ENCODE data around the gene KCNB1. TPM values are rescaled to one million over a fixed set of nuclear protein-coding genes. Genes with fewer than 3 reads are reported as not detected.

KCNB1 gene
- total RNA-seq: not detected

- no peak within 1 kb of the TSS for H3K4me3 Mint-ChIP-seq
- H3K27me3 Mint-ChIP-seq: peaks cover 75% of the 10 kb centered on the region
- H3K36me3 Mint-ChIP-seq: no peaks in the 10 kb centered on the region
- peaks cover 4% of the 10 kb centered on the region for H3K4me1 Mint-ChIP-seq
- H3K9me3 Mint-ChIP-seq: no peaks in the 10 kb centered on the region
- H3K27ac Mint-ChIP-seq: no peak within 1 kb of the TSS
- peak; percentile 61 for DNase-seq
These were observed at the start of gene KCNB1 for GRCh38 chr20:49482621-49483017. Gene KCNB1 (minus strand): TSS chr20:49482668. CDS start chr20:49482480, 188 bp downstream.

GRCh38 chr20:49529470-49529869 lies 47.0 kb upstream of the KCNB1 start:
- peaks cover 5% of the 10 kb centered on the region for H3K9me3 Mint-ChIP-seq
- no peak overlapping the region for H3K27ac Mint-ChIP-seq
- peaks cover 10% of the 10 kb centered on the region for H3K27me3 Mint-ChIP-seq
- H3K4me1 Mint-ChIP-seq: peaks cover 2% of the 10 kb centered on the region
- no peaks in the 10 kb centered on the region for H3K36me3 Mint-ChIP-seq
- no peak overlapping the region for H3K4me3 Mint-ChIP-seq
- DNase-seq: no peak

GRCh38 chr20:49526568-49526967 lies 44.1 kb upstream of the KCNB1 start:
- H3K36me3 Mint-ChIP-seq: no peaks in the 10 kb centered on the region
- peaks cover 8% of the 10 kb centered on the region for H3K9me3 Mint-ChIP-seq
- no peak overlapping the region for H3K27ac Mint-ChIP-seq
- no peaks in the 10 kb centered on the region for H3K4me1 Mint-ChIP-seq
- no peak for DNase-seq
- no peak overlapping the region for H3K4me3 Mint-ChIP-seq
- peaks cover 20% of the 10 kb centered on the region for H3K27me3 Mint-ChIP-seq

GRCh38 chr20:49526056-49526455 lies 43.6 kb upstream of the KCNB1 start:
- H3K36me3 Mint-ChIP-seq: no peaks in the 10 kb centered on the region
- H3K9me3 Mint-ChIP-seq: peaks cover 8% of the 10 kb centered on the region
- H3K4me3 Mint-ChIP-seq: no peak overlapping the region
- H3K4me1 Mint-ChIP-seq: no peaks in the 10 kb centered on the region
- H3K27me3 Mint-ChIP-seq: peaks cover 26% of the 10 kb centered on the region
- DNase-seq: no peak
- H3K27ac Mint-ChIP-seq: no peak overlapping the region

GRCh38 chr20:49523767-49524360 lies 41.4 kb upstream of the KCNB1 start:
- DNase-seq: no peak
- no peaks in the 10 kb centered on the region for H3K4me1 Mint-ChIP-seq
- H3K9me3 Mint-ChIP-seq: peaks cover 8% of the 10 kb centered on the region
- no peaks in the 10 kb centered on the region for H3K36me3 Mint-ChIP-seq
- peaks cover 33% of the 10 kb centered on the region for H3K27me3 Mint-ChIP-seq
- H3K27ac Mint-ChIP-seq: no peak overlapping the region
- H3K4me3 Mint-ChIP-seq: no peak overlapping the region

GRCh38 chr20:49521356-49521755 lies 38.9 kb upstream of the KCNB1 start:
- peaks cover 8% of the 10 kb centered on the region for H3K9me3 Mint-ChIP-seq
- H3K27ac Mint-ChIP-seq: no peak overlapping the region
- H3K4me1 Mint-ChIP-seq: no peaks in the 10 kb centered on the region
- no peaks in the 10 kb centered on the region for H3K36me3 Mint-ChIP-seq
- peaks cover 33% of the 10 kb centered on the region for H3K27me3 Mint-ChIP-seq
- no peak overlapping the region for H3K4me3 Mint-ChIP-seq
- DNase-seq: no peak

- Mint-ChIP-seq H3K27ac (no peak overlapping the region), H3K9me3 (peaks cover 7% of the 10 kb centered on the region), H3K4me1 (no peaks in the 10 kb centered on the region), H3K27me3 (peaks cover 26% of the 10 kb centered on the region), H3K36me3 (no peaks in the 10 kb centered on the region), H3K4me3 (no peak overlapping the region)
- DNase-seq: no peak
These were observed 37.4 kb upstream of the KCNB1 start for GRCh38 chr20:49519777-49520359.

GRCh38 chr20:49519212-49519712 lies 36.8 kb upstream of the KCNB1 start:
- no peak for DNase-seq
- H3K9me3 Mint-ChIP-seq: peaks cover 3% of the 10 kb centered on the region
- no peak overlapping the region for H3K27ac Mint-ChIP-seq
- H3K4me1 Mint-ChIP-seq: no peaks in the 10 kb centered on the region
- peaks cover 28% of the 10 kb centered on the region for H3K27me3 Mint-ChIP-seq
- H3K4me3 Mint-ChIP-seq: no peak overlapping the region
- H3K36me3 Mint-ChIP-seq: no peaks in the 10 kb centered on the region

GRCh38 chr20:49518576-49518975 lies 36.1 kb upstream of the KCNB1 start:
- no peaks in the 10 kb centered on the region for H3K4me1 Mint-ChIP-seq
- no peak for DNase-seq
- no peaks in the 10 kb centered on the region for H3K36me3 Mint-ChIP-seq
- peaks cover 28% of the 10 kb centered on the region for H3K27me3 Mint-ChIP-seq
- peaks cover 3% of the 10 kb centered on the region for H3K9me3 Mint-ChIP-seq
- H3K4me3 Mint-ChIP-seq: no peak overlapping the region
- no peak overlapping the region for H3K27ac Mint-ChIP-seq

- no peak overlapping the region for H3K27ac Mint-ChIP-seq
- no peak for DNase-seq
- no peak overlapping the region for H3K4me3 Mint-ChIP-seq
- no peaks in the 10 kb centered on the region for H3K9me3 Mint-ChIP-seq
- H3K36me3 Mint-ChIP-seq: no peaks in the 10 kb centered on the region
- no peaks in the 10 kb centered on the region for H3K4me1 Mint-ChIP-seq
- peaks cover 25% of the 10 kb centered on the region for H3K27me3 Mint-ChIP-seq
These were observed 35.3 kb upstream of the KCNB1 start for GRCh38 chr20:49517805-49518100.

GRCh38 chr20:49516916-49517804 lies 34.7 kb upstream of the KCNB1 start:
- no peak for DNase-seq
- Mint-ChIP-seq H3K4me1 (no peaks in the 10 kb centered on the region), H3K27ac (no peak overlapping the region), H3K9me3 (no peaks in the 10 kb centered on the region), H3K36me3 (no peaks in the 10 kb centered on the region), H3K27me3 (peaks cover 21% of the 10 kb centered on the region), H3K4me3 (no peak overlapping the region)

- H3K36me3 Mint-ChIP-seq: no peaks in the 10 kb centered on the region
- peaks cover 11% of the 10 kb centered on the region for H3K27me3 Mint-ChIP-seq
- no peak overlapping the region for H3K4me3 Mint-ChIP-seq
- H3K9me3 Mint-ChIP-seq: no peaks in the 10 kb centered on the region
- H3K27ac Mint-ChIP-seq: no peak overlapping the region
- DNase-seq: no peak
- H3K4me1 Mint-ChIP-seq: no peaks in the 10 kb centered on the region
These were observed 33.1 kb upstream of the KCNB1 start for GRCh38 chr20:49515586-49515985.

GRCh38 chr20:49513517-49513916 lies 31.0 kb upstream of the KCNB1 start:
- peaks cover 18% of the 10 kb centered on the region for H3K27me3 Mint-ChIP-seq
- H3K27ac Mint-ChIP-seq: no peak overlapping the region
- H3K4me3 Mint-ChIP-seq: no peak overlapping the region
- no peaks in the 10 kb centered on the region for H3K9me3 Mint-ChIP-seq
- H3K4me1 Mint-ChIP-seq: peaks cover under 1% of the 10 kb centered on the region
- no peaks in the 10 kb centered on the region for H3K36me3 Mint-ChIP-seq
- no peak for DNase-seq

- H3K27me3 Mint-ChIP-seq: peaks cover 20% of the 10 kb centered on the region
- H3K27ac Mint-ChIP-seq: no peak overlapping the region
- no peak overlapping the region for H3K4me3 Mint-ChIP-seq
- DNase-seq: no peak
- no peaks in the 10 kb centered on the region for H3K36me3 Mint-ChIP-seq
- H3K4me1 Mint-ChIP-seq: peaks cover 2% of the 10 kb centered on the region
- no peaks in the 10 kb centered on the region for H3K9me3 Mint-ChIP-seq
These were observed 30.5 kb upstream of the KCNB1 start for GRCh38 chr20:49513009-49513408.

GRCh38 chr20:49511788-49512525 lies 29.5 kb upstream of the KCNB1 start:
- Mint-ChIP-seq H3K36me3 (no peaks in the 10 kb centered on the region), H3K4me3 (no peak overlapping the region), H3K27ac (no peak overlapping the region), H3K9me3 (no peaks in the 10 kb centered on the region), H3K27me3 (peaks cover 26% of the 10 kb centered on the region), H3K4me1 (peaks cover 2% of the 10 kb centered on the region)
- DNase-seq: no peak

Data from activated naive CD8-positive, alpha-beta T cell treated with anti-CD3 and anti-CD28 coated beads for 36 hours (primary cell).